ENCODE results near the gene ARHGAP27.
"Not testable (repeated sequence)": the region's sequence is repeated elsewhere in the genome, so short reads cannot be mapped to it uniquely, and the experiment has no call there.

The ARHGAP27 gene

GRCh38 chr17:45345246-45345553 is 87.5 kb downstream of the ARHGAP27 start:
- Histone ChIP-seq H3K4me1 (ENCODE audit: insufficient read depth, insufficient read length) (peaks cover 5% of the 10 kb centered on the region), H3K4me3 (ENCODE audit: insufficient read length, low read depth) (no peak overlapping the region), H3K9ac (ENCODE audit: insufficient read length, low read depth) (no peak overlapping the region), H3K9me3 (ENCODE audit: insufficient read depth, low read length) (no peaks in the 10 kb centered on the region), H3K27me3 (ENCODE audit: insufficient read depth, insufficient read length) (no peaks in the 10 kb centered on the region), H3K36me3 (ENCODE audit: insufficient read depth, insufficient read length, low read length) (no peaks in the 10 kb centered on the region)
- DNase-seq (ENCODE audit: low read depth, low spot score): no peak
- TF ChIP-seq SUZ12 (IDR thresholded peaks at IDR 0.05; ENCODE audit: extremely low read depth, insufficient read depth, insufficient read length): no peak
- no peak for TF ChIP-seq YY1 (IDR thresholded peaks at IDR 0.05; ENCODE audit: insufficient read depth, insufficient read length)
- no peak for TF ChIP-seq ZNF274 (IDR thresholded peaks at IDR 0.05; ENCODE audit: low read depth, low read length)

GRCh38 chr17:45343967-45344664 is 88.6 kb downstream of the ARHGAP27 start:
- DNase-seq (ENCODE audit: low read depth, low spot score); H3K9me3 ChIP-seq (ENCODE audit: insufficient read depth, low read length); H3K4me1 ChIP-seq (ENCODE audit: insufficient read depth, insufficient read length); H3K4me3 ChIP-seq (ENCODE audit: insufficient read length, low read depth); H3K27me3 ChIP-seq (ENCODE audit: insufficient read depth, insufficient read length); H3K36me3 ChIP-seq (ENCODE audit: insufficient read depth, insufficient read length, low read length); H3K9ac ChIP-seq (ENCODE audit: insufficient read length, low read depth): not testable (repeated sequence)
